Astrocyte (in vitro differentiated cells and primary cell): ENCODE data around the gene NCAM2. TPM values are rescaled to one million over a fixed set of nuclear protein-coding genes. Genes with fewer than 3 reads are reported as not detected.

ENCODE experiments used
- DNase-seq: peaks from one replicate; pipeline ENCODE4 v3.0.0-alpha.2; 2010; ENCODE audit warnings: low read depth
- FAIRE-seq: peaks from 2 replicates; lab custom pipeline; 2011; peaks lifted over from hg19 to GRCh38; lab: Jason Lieb, UNC
- H2AFZ ChIP-seq: 2 replicates; pipeline ENCODE4 v1.6.0; 2012; ENCODE audit warnings: low read depth, low read length, inconsistent platforms
- H3K27ac ChIP-seq: 2 replicates; pipeline ENCODE4 v1.5.1; 2011; ENCODE audit warnings: low read depth, low read length, inconsistent platforms
- H3K27me3 ChIP-seq: 2 replicates; pipeline ENCODE4 v1.6.0; 2011; ENCODE audit warnings: low read length, inconsistent platforms; ENCODE audit not compliant: insufficient read depth
- H3K36me3 ChIP-seq: 2 replicates; pipeline ENCODE4 v1.5.1; 2011; ENCODE audit warnings: low read length, inconsistent platforms; ENCODE audit not compliant: insufficient read depth
- H3K4me1 ChIP-seq: 2 replicates; pipeline ENCODE4 v1.5.1; 2011; ENCODE audit warnings: low read length, inconsistent platforms; ENCODE audit not compliant: insufficient read depth
- H3K4me2 ChIP-seq: 2 replicates; pipeline ENCODE4 v1.6.0; 2012; ENCODE audit warnings: low read length, inconsistent platforms
- H3K4me3 ChIP-seq: 2 replicates; pipeline ENCODE4 v1.5.1; 2011; ENCODE audit warnings: low read depth, mild to moderate bottlenecking, low read length, inconsistent platforms; ENCODE audit not compliant: insufficient read depth
- H3K79me2 ChIP-seq: 2 replicates; pipeline ENCODE4 v1.6.0; 2012; ENCODE audit warnings: mild to moderate bottlenecking, low read length, inconsistent platforms; ENCODE audit not compliant: insufficient read depth
- H3K9ac ChIP-seq: 2 replicates; pipeline ENCODE4 v1.6.0; 2012; ENCODE audit warnings: mild to moderate bottlenecking, low read length, inconsistent platforms
- H3K9me3 ChIP-seq: 2 replicates; pipeline ENCODE4 v1.5.1; 2012; ENCODE audit warnings: low read depth, mild to moderate bottlenecking, low read length, inconsistent platforms; ENCODE audit not compliant: insufficient read depth
- H4K20me1 ChIP-seq: 2 replicates; pipeline ENCODE4 v1.6.0; 2012; ENCODE audit warnings: low read length, inconsistent platforms; ENCODE audit not compliant: insufficient read depth
- H3K27ac Mint-ChIP-seq: one replicate; pipeline ENCODE4 v1.8.0; 2021; ENCODE audit warnings: mild to moderate bottlenecking, mixed read lengths; ENCODE audit not compliant: unreplicated experiment
- H3K27me3 Mint-ChIP-seq: one replicate; pipeline ENCODE4 v1.8.0; 2021; ENCODE audit warnings: low read depth, mixed read lengths; ENCODE audit not compliant: unreplicated experiment
- H3K36me3 Mint-ChIP-seq: one replicate; pipeline ENCODE4 v1.8.0; 2021; ENCODE audit warnings: low read depth, mixed read lengths; ENCODE audit not compliant: unreplicated experiment
- H3K4me1 Mint-ChIP-seq: one replicate; pipeline ENCODE4 v1.8.0; 2021; ENCODE audit warnings: low read depth, mixed read lengths; ENCODE audit not compliant: unreplicated experiment
- H3K4me3 Mint-ChIP-seq: one replicate; pipeline ENCODE4 v1.8.0; 2021; ENCODE audit warnings: mild to moderate bottlenecking, moderate library complexity, mixed read lengths; ENCODE audit not compliant: unreplicated experiment
- H3K9me3 Mint-ChIP-seq: one replicate; pipeline ENCODE4 v1.8.0; 2021; ENCODE audit warnings: mild to moderate bottlenecking, mixed read lengths; ENCODE audit not compliant: unreplicated experiment
- EZH2 ChIP-seq: IDR thresholded peaks from 2 replicates; pipeline ENCODE4 v1.6.1; 2012; ENCODE audit warnings: mild to moderate bottlenecking, low read length, inconsistent platforms; ENCODE audit not compliant: insufficient read depth
- total RNA-seq: library from RNA; stranded (reverse); gene quantifications from 2 replicates; pipeline ENCODE4 v1.2.1, GENCODE V29; 2021
- TF ChIP-seq, protein P1 (sequence below): IDR thresholded peaks from 2 replicates; pipeline ENCODE4 v1.5.1; 2011; ENCODE audit warnings: low read depth, mild to moderate bottlenecking, inconsistent platforms, low read length, moderate library complexity; ENCODE audit not compliant: insufficient read depth

The NCAM2 gene
- total RNA-seq, 1 donor from 2014 or later, result 6.8 TPM

- Mint-ChIP-seq H3K9me3 (no peaks in the 10 kb centered on the region), H3K4me3 (no peak overlapping the region), H3K27me3 (no peaks in the 10 kb centered on the region), H3K27ac (no peak overlapping the region), H3K36me3 (no peaks in the 10 kb centered on the region), H3K4me1 (peaks cover 14% of the 10 kb centered on the region)
- Histone ChIP-seq H3K4me1 (peaks cover 16% of the 10 kb centered on the region), H3K36me3 (no peaks in the 10 kb centered on the region), H3K9me3 (no peaks in the 10 kb centered on the region), H3K4me3 (no peak overlapping the region), H3K79me2 (no peaks in the 10 kb centered on the region), H3K27ac (no peak overlapping the region), H3K4me2 (no peak overlapping the region), H3K27me3 (no peaks in the 10 kb centered on the region), H3K9ac (no peak overlapping the region), H4K20me1 (no peaks in the 10 kb centered on the region), H2AFZ (no peak overlapping the region)
- TF ChIP-seq, protein P1, sequence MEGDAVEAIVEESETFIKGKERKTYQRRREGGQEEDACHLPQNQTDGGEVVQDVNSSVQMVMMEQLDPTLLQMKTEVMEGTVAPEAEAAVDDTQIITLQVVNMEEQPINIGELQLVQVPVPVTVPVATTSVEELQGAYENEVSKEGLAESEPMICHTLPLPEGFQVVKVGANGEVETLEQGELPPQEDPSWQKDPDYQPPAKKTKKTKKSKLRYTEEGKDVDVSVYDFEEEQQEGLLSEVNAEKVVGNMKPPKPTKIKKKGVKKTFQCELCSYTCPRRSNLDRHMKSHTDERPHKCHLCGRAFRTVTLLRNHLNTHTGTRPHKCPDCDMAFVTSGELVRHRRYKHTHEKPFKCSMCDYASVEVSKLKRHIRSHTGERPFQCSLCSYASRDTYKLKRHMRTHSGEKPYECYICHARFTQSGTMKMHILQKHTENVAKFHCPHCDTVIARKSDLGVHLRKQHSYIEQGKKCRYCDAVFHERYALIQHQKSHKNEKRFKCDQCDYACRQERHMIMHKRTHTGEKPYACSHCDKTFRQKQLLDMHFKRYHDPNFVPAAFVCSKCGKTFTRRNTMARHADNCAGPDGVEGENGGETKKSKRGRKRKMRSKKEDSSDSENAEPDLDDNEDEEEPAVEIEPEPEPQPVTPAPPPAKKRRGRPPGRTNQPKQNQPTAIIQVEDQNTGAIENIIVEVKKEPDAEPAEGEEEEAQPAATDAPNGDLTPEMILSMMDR, result no peak
- no peak for TF ChIP-seq EZH2
- FAIRE-seq (no peak), DNase-seq (no peak)
Observed at GRCh38 chr21:21203822-21204339, 205.7 kb downstream of the NCAM2 start.

GRCh38 chr21:21204366-21204996 lies 206.3 kb downstream of the NCAM2 start:
- Histone ChIP-seq H3K79me2 (no peaks in the 10 kb centered on the region), H3K9ac (no peak overlapping the region), H3K9me3 (no peaks in the 10 kb centered on the region), H3K4me1 (peaks cover 12% of the 10 kb centered on the region), H4K20me1 (no peaks in the 10 kb centered on the region), H3K27ac (no peak overlapping the region), H3K36me3 (no peaks in the 10 kb centered on the region), H3K4me2 (no peak overlapping the region), H3K27me3 (no peaks in the 10 kb centered on the region), H3K4me3 (no peak overlapping the region), H2AFZ (no peak overlapping the region)
- no peak for TF ChIP-seq EZH2
- TF ChIP-seq, protein P1, result no peak
- no peaks in the 10 kb centered on the region for H3K9me3 Mint-ChIP-seq
- peaks cover 8% of the 10 kb centered on the region for H3K4me1 Mint-ChIP-seq
- H3K36me3 Mint-ChIP-seq, result no peaks in the 10 kb centered on the region
- H3K27ac Mint-ChIP-seq, result no peak overlapping the region
- no peak for DNase-seq
- H3K4me3 Mint-ChIP-seq, result no peak overlapping the region
- H3K27me3 Mint-ChIP-seq, result no peaks in the 10 kb centered on the region
- no peak for FAIRE-seq

- FAIRE-seq (no peak), DNase-seq (no peak)
- Histone ChIP-seq H3K4me1 (peaks cover 5% of the 10 kb centered on the region), H3K36me3 (no peaks in the 10 kb centered on the region), H3K27ac (no peak overlapping the region), H3K27me3 (no peaks in the 10 kb centered on the region), H3K79me2 (no peaks in the 10 kb centered on the region), H3K9ac (no peak overlapping the region), H2AFZ (no peak overlapping the region), H3K4me3 (no peak overlapping the region), H3K9me3 (no peaks in the 10 kb centered on the region), H4K20me1 (no peaks in the 10 kb centered on the region), H3K4me2 (no peak overlapping the region)
- Mint-ChIP-seq H3K27me3 (no peaks in the 10 kb centered on the region), H3K9me3 (no peaks in the 10 kb centered on the region), H3K4me1 (peaks cover 4% of the 10 kb centered on the region), H3K36me3 (no peaks in the 10 kb centered on the region), H3K27ac (no peak overlapping the region), H3K4me3 (no peak overlapping the region)
- no peak for TF ChIP-seq EZH2
- TF ChIP-seq, protein P1, result no peak
Observed at GRCh38 chr21:21205604-21206003, 207.4 kb downstream of the NCAM2 start.
